ENCODE data around the gene COL9A2.

DNA sequence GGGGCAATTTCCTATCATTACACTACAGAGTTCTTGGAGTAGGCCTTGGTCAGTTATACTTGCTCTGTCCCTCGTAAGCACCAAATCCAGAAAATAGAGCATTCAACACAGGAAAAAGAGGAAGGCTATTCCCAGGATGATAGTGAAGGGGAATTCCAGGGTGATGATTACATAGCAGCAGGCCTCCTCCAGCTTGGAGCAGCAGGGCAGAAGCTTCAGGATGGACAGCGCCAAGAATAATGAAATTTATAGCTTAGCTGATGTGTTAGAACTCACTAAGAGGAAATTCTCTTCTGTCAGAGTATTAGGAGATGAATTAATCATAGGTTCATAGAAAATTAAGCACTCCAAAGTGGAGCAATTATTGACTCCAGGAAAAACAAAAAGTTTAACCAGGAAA lies 45.6 kb upstream of the COL9A2 start:
- TF ChIP-seq, protein P1, sequence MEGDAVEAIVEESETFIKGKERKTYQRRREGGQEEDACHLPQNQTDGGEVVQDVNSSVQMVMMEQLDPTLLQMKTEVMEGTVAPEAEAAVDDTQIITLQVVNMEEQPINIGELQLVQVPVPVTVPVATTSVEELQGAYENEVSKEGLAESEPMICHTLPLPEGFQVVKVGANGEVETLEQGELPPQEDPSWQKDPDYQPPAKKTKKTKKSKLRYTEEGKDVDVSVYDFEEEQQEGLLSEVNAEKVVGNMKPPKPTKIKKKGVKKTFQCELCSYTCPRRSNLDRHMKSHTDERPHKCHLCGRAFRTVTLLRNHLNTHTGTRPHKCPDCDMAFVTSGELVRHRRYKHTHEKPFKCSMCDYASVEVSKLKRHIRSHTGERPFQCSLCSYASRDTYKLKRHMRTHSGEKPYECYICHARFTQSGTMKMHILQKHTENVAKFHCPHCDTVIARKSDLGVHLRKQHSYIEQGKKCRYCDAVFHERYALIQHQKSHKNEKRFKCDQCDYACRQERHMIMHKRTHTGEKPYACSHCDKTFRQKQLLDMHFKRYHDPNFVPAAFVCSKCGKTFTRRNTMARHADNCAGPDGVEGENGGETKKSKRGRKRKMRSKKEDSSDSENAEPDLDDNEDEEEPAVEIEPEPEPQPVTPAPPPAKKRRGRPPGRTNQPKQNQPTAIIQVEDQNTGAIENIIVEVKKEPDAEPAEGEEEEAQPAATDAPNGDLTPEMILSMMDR (IDR thresholded peaks at IDR 0.05; ENCODE audit: low read depth, low read length, missing input control): no peak
- TF ChIP-seq TAF1 (conservative IDR thresholded peaks at IDR 0.05) (no peak), RAD21 (IDR thresholded peaks at IDR 0.05) (no peak), RXRA (IDR thresholded peaks at IDR 0.05) (no peak), YY1 (IDR thresholded peaks at IDR 0.05) (no peak), SP1 (IDR thresholded peaks at IDR 0.05) (no peak)
- TF ChIP-seq, protein P2, sequence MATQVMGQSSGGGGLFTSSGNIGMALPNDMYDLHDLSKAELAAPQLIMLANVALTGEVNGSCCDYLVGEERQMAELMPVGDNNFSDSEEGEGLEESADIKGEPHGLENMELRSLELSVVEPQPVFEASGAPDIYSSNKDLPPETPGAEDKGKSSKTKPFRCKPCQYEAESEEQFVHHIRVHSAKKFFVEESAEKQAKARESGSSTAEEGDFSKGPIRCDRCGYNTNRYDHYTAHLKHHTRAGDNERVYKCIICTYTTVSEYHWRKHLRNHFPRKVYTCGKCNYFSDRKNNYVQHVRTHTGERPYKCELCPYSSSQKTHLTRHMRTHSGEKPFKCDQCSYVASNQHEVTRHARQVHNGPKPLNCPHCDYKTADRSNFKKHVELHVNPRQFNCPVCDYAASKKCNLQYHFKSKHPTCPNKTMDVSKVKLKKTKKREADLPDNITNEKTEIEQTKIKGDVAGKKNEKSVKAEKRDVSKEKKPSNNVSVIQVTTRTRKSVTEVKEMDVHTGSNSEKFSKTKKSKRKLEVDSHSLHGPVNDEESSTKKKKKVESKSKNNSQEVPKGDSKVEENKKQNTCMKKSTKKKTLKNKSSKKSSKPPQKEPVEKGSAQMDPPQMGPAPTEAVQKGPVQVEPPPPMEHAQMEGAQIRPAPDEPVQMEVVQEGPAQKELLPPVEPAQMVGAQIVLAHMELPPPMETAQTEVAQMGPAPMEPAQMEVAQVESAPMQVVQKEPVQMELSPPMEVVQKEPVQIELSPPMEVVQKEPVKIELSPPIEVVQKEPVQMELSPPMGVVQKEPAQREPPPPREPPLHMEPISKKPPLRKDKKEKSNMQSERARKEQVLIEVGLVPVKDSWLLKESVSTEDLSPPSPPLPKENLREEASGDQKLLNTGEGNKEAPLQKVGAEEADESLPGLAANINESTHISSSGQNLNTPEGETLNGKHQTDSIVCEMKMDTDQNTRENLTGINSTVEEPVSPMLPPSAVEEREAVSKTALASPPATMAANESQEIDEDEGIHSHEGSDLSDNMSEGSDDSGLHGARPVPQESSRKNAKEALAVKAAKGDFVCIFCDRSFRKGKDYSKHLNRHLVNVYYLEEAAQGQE (IDR thresholded peaks at IDR 0.05): peak; percentile 72
- TF ChIP-seq, protein P3, sequence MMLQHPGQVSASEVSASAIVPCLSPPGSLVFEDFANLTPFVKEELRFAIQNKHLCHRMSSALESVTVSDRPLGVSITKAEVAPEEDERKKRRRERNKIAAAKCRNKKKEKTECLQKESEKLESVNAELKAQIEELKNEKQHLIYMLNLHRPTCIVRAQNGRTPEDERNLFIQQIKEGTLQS (IDR thresholded peaks at IDR 0.05): no peak
- TF ChIP-seq, protein P4, sequence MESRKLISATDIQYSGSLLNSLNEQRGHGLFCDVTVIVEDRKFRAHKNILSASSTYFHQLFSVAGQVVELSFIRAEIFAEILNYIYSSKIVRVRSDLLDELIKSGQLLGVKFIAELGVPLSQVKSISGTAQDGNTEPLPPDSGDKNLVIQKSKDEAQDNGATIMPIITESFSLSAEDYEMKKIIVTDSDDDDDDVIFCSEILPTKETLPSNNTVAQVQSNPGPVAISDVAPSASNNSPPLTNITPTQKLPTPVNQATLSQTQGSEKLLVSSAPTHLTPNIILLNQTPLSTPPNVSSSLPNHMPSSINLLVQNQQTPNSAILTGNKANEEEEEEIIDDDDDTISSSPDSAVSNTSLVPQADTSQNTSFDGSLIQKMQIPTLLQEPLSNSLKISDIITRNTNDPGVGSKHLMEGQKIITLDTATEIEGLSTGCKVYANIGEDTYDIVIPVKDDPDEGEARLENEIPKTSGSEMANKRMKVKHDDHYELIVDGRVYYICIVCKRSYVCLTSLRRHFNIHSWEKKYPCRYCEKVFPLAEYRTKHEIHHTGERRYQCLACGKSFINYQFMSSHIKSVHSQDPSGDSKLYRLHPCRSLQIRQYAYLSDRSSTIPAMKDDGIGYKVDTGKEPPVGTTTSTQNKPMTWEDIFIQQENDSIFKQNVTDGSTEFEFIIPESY (IDR thresholded peaks at IDR 0.05): no peak

Measured in liver (tissue), 3 donors.